ENCODE measurements around the gene RNASEH2A. TPM values are rescaled to one million over a fixed set of nuclear protein-coding genes. Genes with fewer than 3 reads are reported as not detected.
A peak's percentile ranks its signal among the peaks of the same experiment; 100 is the strongest.

The RNASEH2A gene
- total RNA-seq = 20.0 and 22.9 TPM in 2 replicates

- H3K4me3 ChIP-seq (ENCODE audit: low read depth, low read length) = peak within 1 kb of the TSS; percentile 82
- DNase-seq (ENCODE audit: low read depth) = peak; percentile 89
- peak; percentile 3 for TF ChIP-seq CTCF (IDR thresholded peaks at IDR 0.05; ENCODE audit: insufficient read depth, low read depth, low read length)
These were observed at the start of gene RNASEH2A for GRCh38 chr19:12806242-12807081. RNASEH2A (plus strand) TSS chr19:12806584; CDS start chr19:12806674, 90 bp downstream.

GRCh38 chr19:12757544-12758274 is 48.7 kb upstream of the RNASEH2A start:
- peak overlapping the region; percentile 52 for H3K4me3 ChIP-seq (ENCODE audit: low read depth, low read length)
- DNase-seq (ENCODE audit: low read depth) = peak; percentile 76
- peak; percentile 90 for TF ChIP-seq CTCF (IDR thresholded peaks at IDR 0.05; ENCODE audit: insufficient read depth, low read depth, low read length)

GRCh38 chr19:12759686-12760085 is 46.7 kb upstream of the RNASEH2A start:
- no peak overlapping the region for H3K4me3 ChIP-seq (ENCODE audit: low read depth, low read length)
- TF ChIP-seq CTCF (IDR thresholded peaks at IDR 0.05; ENCODE audit: insufficient read depth, low read depth, low read length) = no peak
- DNase-seq (ENCODE audit: low read depth) = no peak

- H3K4me3 ChIP-seq (ENCODE audit: low read depth, low read length) = no peak overlapping the region
- TF ChIP-seq CTCF (IDR thresholded peaks at IDR 0.05; ENCODE audit: insufficient read depth, low read depth, low read length) = no peak
- DNase-seq (ENCODE audit: low read depth) = no peak
These were observed 43.3 kb upstream of the RNASEH2A start for GRCh38 chr19:12763100-12763499.

- TF ChIP-seq CTCF (IDR thresholded peaks at IDR 0.05; ENCODE audit: insufficient read depth, low read depth, low read length) = no peak
- H3K4me3 ChIP-seq (ENCODE audit: low read depth, low read length) = no peak overlapping the region
- no peak for DNase-seq (ENCODE audit: low read depth)
These were observed 41.7 kb upstream of the RNASEH2A start for GRCh38 chr19:12764698-12765097.

GRCh38 chr19:12766051-12766521 is 40.3 kb upstream of the RNASEH2A start:
- H3K4me3 ChIP-seq (ENCODE audit: low read depth, low read length) = peak overlapping the region; percentile 65
- TF ChIP-seq CTCF (IDR thresholded peaks at IDR 0.05; ENCODE audit: insufficient read depth, low read depth, low read length) = peak; percentile 84
- DNase-seq (ENCODE audit: low read depth) = peak; percentile 84
